Measurements from ENCODE around the gene SAMD4A.
A peak's percentile ranks its signal among the peaks of the same experiment; 100 is the strongest.

SAMD4A gene

GRCh38 chr14:54775486-54776140 lies 208.7 kb downstream of the SAMD4A start:
- no peak for DNase-seq (ENCODE audit: low read depth in 2 of 3, low spot score in 1 of 3)

GRCh38 chr14:54776361-54777001 lies 209.6 kb downstream of the SAMD4A start:
- peak; percentile 69 to 80 (median 80) for DNase-seq (ENCODE audit: low read depth in 2 of 3, low spot score in 1 of 3)

GRCh38 chr14:54777395-54777794 lies 210.5 kb downstream of the SAMD4A start:
- no peak for DNase-seq (ENCODE audit: low read depth in 2 of 3, low spot score in 1 of 3)

- DNase-seq (ENCODE audit: low read depth in 2 of 3, low spot score in 1 of 3), result no peak
Observed at GRCh38 chr14:54778618-54779345, 211.9 kb downstream of the SAMD4A start.

- DNase-seq (ENCODE audit: low read depth in 2 of 3, low spot score in 1 of 3), result no peak
Observed at GRCh38 chr14:54781080-54781479, 214.2 kb downstream of the SAMD4A start.

GRCh38 chr14:54781961-54782750 lies 215.2 kb downstream of the SAMD4A start:
- DNase-seq (ENCODE audit: low read depth in 2 of 3, low spot score in 1 of 3), result no peak

- DNase-seq (ENCODE audit: low read depth in 2 of 3, low spot score in 1 of 3), result no peak
Observed at GRCh38 chr14:54782751-54783659, 216.1 kb downstream of the SAMD4A start.

- DNase-seq (ENCODE audit: low read depth in 2 of 3, low spot score in 1 of 3), result no peak
Observed at GRCh38 chr14:54783660-54784015, 216.7 kb downstream of the SAMD4A start.

GRCh38 chr14:54784060-54784459 lies 217.1 kb downstream of the SAMD4A start:
- DNase-seq (ENCODE audit: low read depth in 2 of 3, low spot score in 1 of 3), result no peak

GRCh38 chr14:54784657-54785056 lies 217.7 kb downstream of the SAMD4A start:
- DNase-seq (ENCODE audit: low read depth in 2 of 3, low spot score in 1 of 3), result no peak

- DNase-seq (ENCODE audit: low read depth in 2 of 3, low spot score in 1 of 3), result no peak
Observed at GRCh38 chr14:54785136-54785777, 218.3 kb downstream of the SAMD4A start.

- no peak for DNase-seq (ENCODE audit: low read depth in 2 of 3, low spot score in 1 of 3)
Observed at GRCh38 chr14:54785778-54786770, 219.1 kb downstream of the SAMD4A start.

GRCh38 chr14:54786838-54787237 lies 219.9 kb downstream of the SAMD4A start:
- no peak for DNase-seq (ENCODE audit: low read depth in 2 of 3, low spot score in 1 of 3)

GRCh38 chr14:54787261-54787660 lies 220.3 kb downstream of the SAMD4A start:
- no peak for DNase-seq (ENCODE audit: low read depth in 2 of 3, low spot score in 1 of 3)

GRCh38 chr14:54788701-54789100 lies 221.8 kb downstream of the SAMD4A start:
- DNase-seq (ENCODE audit: low read depth in 2 of 3, low spot score in 1 of 3), result no peak

- DNase-seq (ENCODE audit: low read depth in 2 of 3, low spot score in 1 of 3), result no peak
Observed at GRCh38 chr14:54789166-54789565, 222.2 kb downstream of the SAMD4A start.

- DNase-seq (ENCODE audit: low read depth in 2 of 3, low spot score in 1 of 3), result no peak
Observed at GRCh38 chr14:54789781-54790480, 223.0 kb downstream of the SAMD4A start.

- no peak for DNase-seq (ENCODE audit: low read depth in 2 of 3, low spot score in 1 of 3)
Observed at GRCh38 chr14:54791001-54791400, 224.1 kb downstream of the SAMD4A start.

All from stimulated activated CD4-positive, alpha-beta T cell treated with anti-CD3 and anti-CD28 coated beads, Interleukin-12 subunit alpha, Interleukin-12 subunit beta, amount 100 ng/mL, for 48 hours (primary cell).